Glutamatergic neuron (in vitro differentiated cells): ENCODE measurements around the gene LRP2BP. TPM values are rescaled to one million over a fixed set of nuclear protein-coding genes. Genes with fewer than 3 reads are reported as not detected.

Experiments
- DNase-seq: peaks from one replicate; pipeline ENCODE4 v3.0.0; 2022
- H3K27ac Mint-ChIP-seq: one replicate; pipeline ENCODE4 v1.8.0; 2020; ENCODE audit warnings: mild to moderate bottlenecking, mixed read lengths, inconsistent platforms; ENCODE audit not compliant: unreplicated experiment
- H3K27me3 Mint-ChIP-seq: one replicate; pipeline ENCODE4 v1.8.0; 2020; ENCODE audit warnings: mild to moderate bottlenecking, moderate library complexity, mixed read lengths, inconsistent platforms; ENCODE audit not compliant: unreplicated experiment
- H3K36me3 Mint-ChIP-seq: one replicate; pipeline ENCODE4 v1.8.0; 2020; ENCODE audit warnings: mild to moderate bottlenecking, mixed read lengths, inconsistent platforms; ENCODE audit not compliant: unreplicated experiment
- H3K4me1 Mint-ChIP-seq: one replicate; pipeline ENCODE4 v1.8.0; 2020; ENCODE audit warnings: mild to moderate bottlenecking, low read depth, mixed read lengths, inconsistent platforms; ENCODE audit not compliant: unreplicated experiment
- H3K4me3 Mint-ChIP-seq: one replicate; pipeline ENCODE4 v1.8.0; 2020; ENCODE audit warnings: mild to moderate bottlenecking, mixed read lengths, inconsistent platforms; ENCODE audit not compliant: unreplicated experiment
- H3K9me3 Mint-ChIP-seq: one replicate; pipeline ENCODE4 v1.8.0; 2020; ENCODE audit warnings: mild to moderate bottlenecking, moderate library complexity, mixed read lengths, inconsistent platforms; ENCODE audit not compliant: unreplicated experiment
- total RNA-seq: library from RNA; stranded (reverse); fragmentation: NEBNext Ultra II Directional; extraction: Animal tissue kit (Norgen Biotek cat#: 25700); gene quantifications from one replicate; pipeline ENCODE4 v1.2.1, GENCODE V29; 2021; ENCODE audit not compliant: unreplicated experiment
- TF ChIP-seq, protein P1 (sequence below): fragments of 200-600 bp; sonication (generic); IDR thresholded peaks from one replicate; pipeline ENCODE4 v1.5.0; 2021; ENCODE audit not compliant: partially characterized antibody, unreplicated experiment

Gene LRP2BP
- total RNA-seq, 1 donor from 2014 or later, result 1.1 TPM

DNA sequence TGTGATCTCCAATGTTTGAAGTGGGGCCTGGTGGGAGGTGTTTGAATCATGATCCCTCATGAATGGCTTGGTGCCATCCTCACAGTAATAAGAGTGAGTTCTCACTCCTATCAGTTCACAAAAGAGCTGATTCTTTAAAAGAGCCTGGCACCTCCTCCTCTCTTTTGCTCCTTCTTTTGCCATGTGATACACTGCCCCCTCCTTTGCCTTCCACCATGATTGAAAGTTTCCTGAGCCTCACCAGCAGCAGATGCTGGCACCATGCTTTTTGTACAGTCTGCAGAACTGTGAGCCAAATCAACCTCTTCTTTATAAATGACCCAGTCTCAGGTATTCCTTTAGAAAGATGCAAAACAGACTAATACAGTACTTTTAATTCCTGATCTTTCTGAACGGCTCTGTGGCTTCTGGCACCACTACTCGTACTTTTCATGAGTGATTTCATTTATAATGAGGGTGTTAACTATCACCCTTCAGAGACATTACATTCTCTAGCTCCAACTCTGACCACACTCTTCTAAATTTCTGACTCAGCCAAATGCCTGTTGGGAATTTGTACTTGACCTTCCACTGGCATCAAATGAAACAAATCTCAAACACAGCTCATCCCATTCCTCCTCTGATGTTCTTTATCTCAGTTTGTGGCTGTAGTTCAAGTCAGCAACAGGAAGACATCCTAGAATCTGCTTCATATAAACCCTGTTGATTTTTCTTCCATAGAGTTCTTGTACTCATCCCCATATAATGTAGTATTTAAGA lies 25.8 kb upstream of the LRP2BP start:
- Mint-ChIP-seq H3K4me1 (peaks cover 8% of the 10 kb centered on the region), H3K27ac (no peak overlapping the region), H3K27me3 (peaks cover 8% of the 10 kb centered on the region), H3K4me3 (no peak overlapping the region), H3K36me3 (no peaks in the 10 kb centered on the region), H3K9me3 (peaks cover 11% of the 10 kb centered on the region)
- TF ChIP-seq, protein P1, sequence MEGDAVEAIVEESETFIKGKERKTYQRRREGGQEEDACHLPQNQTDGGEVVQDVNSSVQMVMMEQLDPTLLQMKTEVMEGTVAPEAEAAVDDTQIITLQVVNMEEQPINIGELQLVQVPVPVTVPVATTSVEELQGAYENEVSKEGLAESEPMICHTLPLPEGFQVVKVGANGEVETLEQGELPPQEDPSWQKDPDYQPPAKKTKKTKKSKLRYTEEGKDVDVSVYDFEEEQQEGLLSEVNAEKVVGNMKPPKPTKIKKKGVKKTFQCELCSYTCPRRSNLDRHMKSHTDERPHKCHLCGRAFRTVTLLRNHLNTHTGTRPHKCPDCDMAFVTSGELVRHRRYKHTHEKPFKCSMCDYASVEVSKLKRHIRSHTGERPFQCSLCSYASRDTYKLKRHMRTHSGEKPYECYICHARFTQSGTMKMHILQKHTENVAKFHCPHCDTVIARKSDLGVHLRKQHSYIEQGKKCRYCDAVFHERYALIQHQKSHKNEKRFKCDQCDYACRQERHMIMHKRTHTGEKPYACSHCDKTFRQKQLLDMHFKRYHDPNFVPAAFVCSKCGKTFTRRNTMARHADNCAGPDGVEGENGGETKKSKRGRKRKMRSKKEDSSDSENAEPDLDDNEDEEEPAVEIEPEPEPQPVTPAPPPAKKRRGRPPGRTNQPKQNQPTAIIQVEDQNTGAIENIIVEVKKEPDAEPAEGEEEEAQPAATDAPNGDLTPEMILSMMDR, result no peak
- no peak for DNase-seq

DNA sequence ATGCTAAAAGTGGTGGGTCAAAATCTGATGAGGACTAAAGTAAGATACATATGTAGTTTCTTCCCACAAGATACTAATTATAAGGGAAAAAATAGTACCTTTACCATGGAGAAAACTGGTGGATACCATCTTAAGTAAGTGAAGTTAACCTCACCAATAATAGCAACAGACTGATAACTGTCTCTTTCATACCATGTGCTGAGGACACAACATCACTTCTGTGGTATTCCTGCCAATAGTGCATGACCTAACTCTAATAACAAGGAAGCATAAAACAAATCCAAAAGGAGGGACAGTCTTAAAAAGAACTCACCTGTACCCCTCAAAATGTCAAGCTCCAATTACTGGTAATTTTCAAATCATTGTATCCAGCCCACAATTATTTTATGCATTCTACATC lies 21.2 kb upstream of the LRP2BP start:
- H3K36me3 Mint-ChIP-seq, result no peaks in the 10 kb centered on the region
- no peak for DNase-seq
- no peak overlapping the region for H3K4me3 Mint-ChIP-seq

DNA sequence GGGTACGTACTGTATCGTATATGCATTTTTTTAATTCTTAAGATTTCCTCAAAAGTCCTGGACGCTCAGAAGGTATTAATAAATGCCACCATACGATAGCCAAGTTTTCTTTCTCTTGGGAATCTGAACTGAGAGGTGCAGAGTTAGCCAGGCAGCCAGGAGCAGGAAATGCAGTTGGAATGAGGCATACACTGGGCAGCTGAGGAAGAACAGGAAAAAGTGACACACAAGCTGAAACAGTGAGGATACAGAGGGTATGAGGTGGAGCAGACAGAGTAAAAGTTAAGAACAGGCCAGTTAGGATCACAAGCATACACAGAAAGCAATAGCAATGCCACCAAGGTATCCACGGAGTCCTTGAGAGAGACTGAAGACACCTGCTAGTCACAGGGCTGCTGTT lies 16.7 kb upstream of the LRP2BP start:
- H3K27me3 Mint-ChIP-seq, result peaks cover 2% of the 10 kb centered on the region
- H3K36me3 Mint-ChIP-seq, result peaks cover 4% of the 10 kb centered on the region
- DNase-seq, result no peak

More for the DNA sequence above, 21.2 kb upstream of the LRP2BP start:
- H3K4me1 Mint-ChIP-seq, result peaks cover 3% of the 10 kb centered on the region
- TF ChIP-seq, protein P1, result no peak
- H3K27me3 Mint-ChIP-seq, result peaks cover 2% of the 10 kb centered on the region
- no peak overlapping the region for H3K27ac Mint-ChIP-seq
- no peaks in the 10 kb centered on the region for H3K9me3 Mint-ChIP-seq

DNA sequence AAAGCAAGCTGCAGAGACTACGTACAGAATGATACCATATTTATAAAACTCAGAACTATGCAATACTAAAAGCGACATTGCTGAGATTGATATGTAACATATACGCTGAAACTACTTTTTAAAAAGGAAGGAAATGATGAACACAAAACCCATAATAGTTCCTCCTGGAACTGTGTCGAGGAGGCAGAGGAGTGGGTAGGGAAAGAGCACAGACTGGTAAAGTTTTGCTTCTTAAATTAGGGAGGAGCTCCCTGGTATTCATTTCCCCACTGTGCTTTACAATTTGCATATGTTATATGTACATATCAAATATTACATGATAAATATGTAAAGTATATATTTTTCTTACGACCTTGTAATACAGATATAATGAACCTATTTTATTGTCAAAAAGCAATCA lies 16.1 kb upstream of the LRP2BP start:
- Mint-ChIP-seq H3K27ac (no peak overlapping the region), H3K4me1 (no peaks in the 10 kb centered on the region), H3K27me3 (peaks cover 2% of the 10 kb centered on the region), H3K9me3 (no peaks in the 10 kb centered on the region), H3K36me3 (peaks cover 4% of the 10 kb centered on the region), H3K4me3 (no peak overlapping the region)
- DNase-seq, result no peak
- TF ChIP-seq, protein P1, result no peak

More for the DNA sequence above, 16.7 kb upstream of the LRP2BP start:
- TF ChIP-seq, protein P1, result no peak
- Mint-ChIP-seq H3K4me1 (no peaks in the 10 kb centered on the region), H3K9me3 (no peaks in the 10 kb centered on the region), H3K27ac (peak overlapping the region; percentile 74), H3K4me3 (no peak overlapping the region)

DNA sequence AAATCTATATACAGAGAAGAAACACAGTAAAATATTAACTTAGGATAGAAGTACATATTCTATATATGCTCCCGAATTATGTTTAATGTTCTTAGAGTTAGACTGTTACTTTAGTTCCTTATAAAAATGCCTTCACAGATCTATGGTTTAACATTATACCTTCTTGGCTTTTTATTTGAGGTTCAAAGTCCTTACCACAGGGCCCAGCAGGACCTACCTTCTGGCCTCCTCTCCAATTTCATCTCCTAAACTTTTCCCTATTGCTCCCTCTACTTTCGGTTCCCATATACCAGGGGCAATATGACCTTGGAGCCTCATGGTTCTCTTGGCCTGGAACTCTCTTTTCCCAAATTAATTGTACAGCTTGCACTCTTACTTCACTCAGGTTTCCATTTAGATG lies 12.7 kb upstream of the LRP2BP start:
- Mint-ChIP-seq H3K9me3 (peaks cover 2% of the 10 kb centered on the region), H3K4me3 (no peak overlapping the region), H3K36me3 (peaks cover 4% of the 10 kb centered on the region), H3K27me3 (peaks cover 2% of the 10 kb centered on the region), H3K4me1 (peaks cover 4% of the 10 kb centered on the region), H3K27ac (no peak overlapping the region)
- no peak for DNase-seq
- TF ChIP-seq, protein P1, result no peak
